H1 (cell line): ENCODE results near the gene PMS1. TPM values are rescaled to one million over a fixed set of nuclear protein-coding genes. Genes with fewer than 3 reads are reported as not detected.
A peak's percentile ranks its signal among the peaks of the same experiment; 100 is the strongest.

Experiments used
- BACH1 ChIP-seq: IDR thresholded peaks from 2 replicates; pipeline ENCODE4 v1.6.1; 2012; ENCODE audit warnings: low read length, improper control_type of control experiment
- CTCF ChIP-seq, 3 experiments: IDR thresholded peaks; 1 replicate in 2 of 3; 2 replicates in 1 of 3; pipeline versions ENCODE4 v1.5.1 to v1.6.1; 2011; ENCODE audit warnings: low read length in 3 of 3, mild to moderate bottlenecking in 3 of 3, inconsistent platforms in 2 of 3, low read depth in 1 of 3, moderate library complexity in 1 of 3; ENCODE audit not compliant: insufficient read depth in 1 of 3; ENCODE audit errors: control extremely low read depth in 1 of 3
- E2F6 ChIP-seq: IDR thresholded peaks from 2 replicates; pipeline ENCODE4 v1.6.1; 2012; ENCODE audit warnings: inconsistent platforms
- KDM5A ChIP-seq: fragments of 200-600 bp; IDR thresholded peaks from 2 replicates; pipeline ENCODE4 v1.7.1; 2012; ENCODE audit warnings: mild to moderate bottlenecking, low read length, inconsistent platforms, mixed read lengths
- SIX5 ChIP-seq: IDR thresholded peaks from 2 replicates; pipeline ENCODE4 v1.6.1; 2011; ENCODE audit warnings: mild to moderate bottlenecking, low read depth, low read length
- TAF1 ChIP-seq: IDR thresholded peaks from 2 replicates; pipeline ENCODE4 v1.6.1; 2011; ENCODE audit warnings: mild to moderate bottlenecking, low read depth, low read length
- polyA plus RNA-seq, 7 experiments: library from polyadenylated mRNA; depleted of rRNA in 3 of 7; stranded (reverse) in 5 of 7; unstranded in 2 of 7; fragments of >200 nt in 5 of 7; fragments of 200-250 nt in 2 of 7; gene quantifications; 1 replicate in 5 of 7; 2 replicates in 1 of 7; 4 replicates in 1 of 7; pipeline versions ENCODE4 v1.2.1 to v1.2.3, GENCODE V29; 2011 to 2013; ENCODE audit warnings: missing spikeins in 2 of 7, mixed read lengths in 2 of 7
- total RNA-seq: library from RNA; stranded (reverse); fragmentation: NEBNext Ultra II Directional; extraction: Animal tissue kit (Norgen Biotek cat#: 25700); gene quantifications from 2 replicates; pipeline ENCODE4 v1.2.1, GENCODE V29; 2021
- TF ChIP-seq, protein P1 (sequence below): fragments of 300-600 bp; sonication (generic); IDR thresholded peaks from 2 replicates; pipeline ENCODE4 v1.7.1; 2012; ENCODE audit warnings: low read length, moderate library complexity, mild to moderate bottlenecking, inconsistent platforms; ENCODE audit not compliant: insufficient replicate concordance

PMS1 gene
- total and polyA plus RNA-seq, 2 of the 8 experiments (the other 6 are each of a cell fraction or from before 2014, with no cell fraction given): 13.1 to 59.7 TPM

DNA sequence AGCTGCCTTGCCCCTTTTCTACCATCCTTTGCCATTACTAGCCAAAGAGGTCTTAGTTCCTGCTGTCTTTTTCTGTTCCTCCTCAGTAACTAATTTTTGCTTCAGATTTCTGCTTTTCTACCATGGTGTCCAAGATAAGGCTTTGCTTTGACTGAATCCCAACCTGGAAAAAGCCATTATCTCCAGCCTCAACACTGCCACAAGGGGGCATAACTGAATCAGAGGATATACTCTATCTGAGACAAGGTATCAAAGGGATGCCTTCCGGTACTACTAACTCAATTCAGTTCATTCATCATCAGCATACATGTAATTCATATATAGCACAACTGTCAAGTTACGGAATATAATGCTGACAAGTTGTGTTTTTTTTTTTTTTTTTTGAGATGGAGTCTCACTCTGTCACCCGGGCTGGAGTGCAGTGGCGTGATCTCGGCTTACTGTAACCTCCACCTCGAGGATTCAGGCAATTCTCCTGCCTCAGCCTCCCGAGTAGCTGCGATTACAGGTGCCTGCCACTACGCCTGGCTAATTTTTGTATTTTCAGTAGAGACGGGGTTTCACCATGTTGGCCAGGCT lies 33.1 kb upstream of the PMS1 start (continued):
- TF ChIP-seq, protein P1, sequence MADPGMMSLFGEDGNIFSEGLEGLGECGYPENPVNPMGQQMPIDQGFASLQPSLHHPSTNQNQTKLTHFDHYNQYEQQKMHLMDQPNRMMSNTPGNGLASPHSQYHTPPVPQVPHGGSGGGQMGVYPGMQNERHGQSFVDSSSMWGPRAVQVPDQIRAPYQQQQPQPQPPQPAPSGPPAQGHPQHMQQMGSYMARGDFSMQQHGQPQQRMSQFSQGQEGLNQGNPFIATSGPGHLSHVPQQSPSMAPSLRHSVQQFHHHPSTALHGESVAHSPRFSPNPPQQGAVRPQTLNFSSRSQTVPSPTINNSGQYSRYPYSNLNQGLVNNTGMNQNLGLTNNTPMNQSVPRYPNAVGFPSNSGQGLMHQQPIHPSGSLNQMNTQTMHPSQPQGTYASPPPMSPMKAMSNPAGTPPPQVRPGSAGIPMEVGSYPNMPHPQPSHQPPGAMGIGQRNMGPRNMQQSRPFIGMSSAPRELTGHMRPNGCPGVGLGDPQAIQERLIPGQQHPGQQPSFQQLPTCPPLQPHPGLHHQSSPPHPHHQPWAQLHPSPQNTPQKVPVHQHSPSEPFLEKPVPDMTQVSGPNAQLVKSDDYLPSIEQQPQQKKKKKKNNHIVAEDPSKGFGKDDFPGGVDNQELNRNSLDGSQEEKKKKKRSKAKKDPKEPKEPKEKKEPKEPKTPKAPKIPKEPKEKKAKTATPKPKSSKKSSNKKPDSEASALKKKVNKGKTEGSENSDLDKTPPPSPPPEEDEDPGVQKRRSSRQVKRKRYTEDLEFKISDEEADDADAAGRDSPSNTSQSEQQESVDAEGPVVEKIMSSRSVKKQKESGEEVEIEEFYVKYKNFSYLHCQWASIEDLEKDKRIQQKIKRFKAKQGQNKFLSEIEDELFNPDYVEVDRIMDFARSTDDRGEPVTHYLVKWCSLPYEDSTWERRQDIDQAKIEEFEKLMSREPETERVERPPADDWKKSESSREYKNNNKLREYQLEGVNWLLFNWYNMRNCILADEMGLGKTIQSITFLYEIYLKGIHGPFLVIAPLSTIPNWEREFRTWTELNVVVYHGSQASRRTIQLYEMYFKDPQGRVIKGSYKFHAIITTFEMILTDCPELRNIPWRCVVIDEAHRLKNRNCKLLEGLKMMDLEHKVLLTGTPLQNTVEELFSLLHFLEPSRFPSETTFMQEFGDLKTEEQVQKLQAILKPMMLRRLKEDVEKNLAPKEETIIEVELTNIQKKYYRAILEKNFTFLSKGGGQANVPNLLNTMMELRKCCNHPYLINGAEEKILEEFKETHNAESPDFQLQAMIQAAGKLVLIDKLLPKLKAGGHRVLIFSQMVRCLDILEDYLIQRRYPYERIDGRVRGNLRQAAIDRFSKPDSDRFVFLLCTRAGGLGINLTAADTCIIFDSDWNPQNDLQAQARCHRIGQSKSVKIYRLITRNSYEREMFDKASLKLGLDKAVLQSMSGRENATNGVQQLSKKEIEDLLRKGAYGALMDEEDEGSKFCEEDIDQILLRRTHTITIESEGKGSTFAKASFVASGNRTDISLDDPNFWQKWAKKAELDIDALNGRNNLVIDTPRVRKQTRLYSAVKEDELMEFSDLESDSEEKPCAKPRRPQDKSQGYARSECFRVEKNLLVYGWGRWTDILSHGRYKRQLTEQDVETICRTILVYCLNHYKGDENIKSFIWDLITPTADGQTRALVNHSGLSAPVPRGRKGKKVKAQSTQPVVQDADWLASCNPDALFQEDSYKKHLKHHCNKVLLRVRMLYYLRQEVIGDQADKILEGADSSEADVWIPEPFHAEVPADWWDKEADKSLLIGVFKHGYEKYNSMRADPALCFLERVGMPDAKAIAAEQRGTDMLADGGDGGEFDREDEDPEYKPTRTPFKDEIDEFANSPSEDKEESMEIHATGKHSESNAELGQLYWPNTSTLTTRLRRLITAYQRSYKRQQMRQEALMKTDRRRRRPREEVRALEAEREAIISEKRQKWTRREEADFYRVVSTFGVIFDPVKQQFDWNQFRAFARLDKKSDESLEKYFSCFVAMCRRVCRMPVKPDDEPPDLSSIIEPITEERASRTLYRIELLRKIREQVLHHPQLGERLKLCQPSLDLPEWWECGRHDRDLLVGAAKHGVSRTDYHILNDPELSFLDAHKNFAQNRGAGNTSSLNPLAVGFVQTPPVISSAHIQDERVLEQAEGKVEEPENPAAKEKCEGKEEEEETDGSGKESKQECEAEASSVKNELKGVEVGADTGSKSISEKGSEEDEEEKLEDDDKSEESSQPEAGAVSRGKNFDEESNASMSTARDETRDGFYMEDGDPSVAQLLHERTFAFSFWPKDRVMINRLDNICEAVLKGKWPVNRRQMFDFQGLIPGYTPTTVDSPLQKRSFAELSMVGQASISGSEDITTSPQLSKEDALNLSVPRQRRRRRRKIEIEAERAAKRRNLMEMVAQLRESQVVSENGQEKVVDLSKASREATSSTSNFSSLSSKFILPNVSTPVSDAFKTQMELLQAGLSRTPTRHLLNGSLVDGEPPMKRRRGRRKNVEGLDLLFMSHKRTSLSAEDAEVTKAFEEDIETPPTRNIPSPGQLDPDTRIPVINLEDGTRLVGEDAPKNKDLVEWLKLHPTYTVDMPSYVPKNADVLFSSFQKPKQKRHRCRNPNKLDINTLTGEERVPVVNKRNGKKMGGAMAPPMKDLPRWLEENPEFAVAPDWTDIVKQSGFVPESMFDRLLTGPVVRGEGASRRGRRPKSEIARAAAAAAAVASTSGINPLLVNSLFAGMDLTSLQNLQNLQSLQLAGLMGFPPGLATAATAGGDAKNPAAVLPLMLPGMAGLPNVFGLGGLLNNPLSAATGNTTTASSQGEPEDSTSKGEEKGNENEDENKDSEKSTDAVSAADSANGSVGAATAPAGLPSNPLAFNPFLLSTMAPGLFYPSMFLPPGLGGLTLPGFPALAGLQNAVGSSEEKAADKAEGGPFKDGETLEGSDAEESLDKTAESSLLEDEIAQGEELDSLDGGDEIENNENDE: no peak
- TF ChIP-seq CTCF (IDR thresholded peaks at IDR 0.05; ENCODE audit: control extremely low read depth in 1 of 3, insufficient read depth in 1 of 3, low read depth in 1 of 3, low read length in 3 of 3): peak in 2 of 3 experiments; percentile 59 to 72; a peak in 3 of 4 replicates
- TF ChIP-seq BACH1: no peak
- TF ChIP-seq KDM5A: no peak
- TF ChIP-seq E2F6: no peak
- no peak for TF ChIP-seq TAF1
- no peak for TF ChIP-seq SIX5
